NCI-H2171 treated with DMSO at 0.1 percent for 48 hours (cell line): ENCODE measurements around the gene CD38.
"Not testable (repeated sequence)": the region's sequence is repeated elsewhere in the genome, so short reads cannot be mapped to it uniquely, and the experiment has no call there.

ENCODE experiments used
- DNase-seq: peaks from one replicate; lab custom pipeline; 2025; lab: John Stamatoyannopoulos, UW

The CD38 gene

DNA sequence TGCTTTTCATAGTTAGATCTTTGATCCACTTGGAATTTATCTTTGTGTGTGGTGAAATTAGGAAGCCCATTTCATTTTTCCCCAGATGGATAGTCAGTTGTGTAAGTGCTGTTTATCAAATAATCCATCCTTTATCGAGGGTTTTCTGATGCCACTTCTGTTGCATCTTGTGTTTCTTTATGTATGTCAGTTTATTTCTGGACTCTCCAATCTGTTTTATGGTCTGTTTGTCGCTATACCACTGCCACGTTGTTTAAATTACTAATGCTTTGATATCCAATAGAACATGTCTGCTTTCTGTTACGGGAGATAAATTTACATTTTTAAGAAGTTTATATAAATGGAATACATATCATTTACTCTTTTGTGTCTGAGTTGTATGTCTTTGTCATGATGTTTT is 21.0 kb downstream of the CD38 start:
- DNase-seq = no peak

DNA sequence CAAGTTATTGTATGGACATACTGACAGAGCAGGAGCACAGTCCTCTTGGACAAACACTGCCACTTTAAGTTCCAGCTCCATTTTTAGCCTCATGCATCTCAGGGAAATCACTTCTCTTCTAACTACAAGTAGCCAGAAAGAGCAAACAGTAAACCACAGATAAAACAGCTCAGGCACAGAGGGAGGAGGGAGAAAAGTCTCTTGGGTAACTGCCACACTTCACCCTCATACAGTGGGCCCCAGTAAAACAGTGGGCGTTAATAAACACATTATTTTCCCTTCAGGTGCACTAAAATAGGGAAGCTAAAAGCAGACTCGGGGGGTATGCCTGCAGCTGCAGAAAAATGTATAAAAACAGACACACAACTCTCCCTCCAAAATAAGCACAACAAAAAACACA is 21.6 kb downstream of the CD38 start:
- DNase-seq = no peak

DNA sequence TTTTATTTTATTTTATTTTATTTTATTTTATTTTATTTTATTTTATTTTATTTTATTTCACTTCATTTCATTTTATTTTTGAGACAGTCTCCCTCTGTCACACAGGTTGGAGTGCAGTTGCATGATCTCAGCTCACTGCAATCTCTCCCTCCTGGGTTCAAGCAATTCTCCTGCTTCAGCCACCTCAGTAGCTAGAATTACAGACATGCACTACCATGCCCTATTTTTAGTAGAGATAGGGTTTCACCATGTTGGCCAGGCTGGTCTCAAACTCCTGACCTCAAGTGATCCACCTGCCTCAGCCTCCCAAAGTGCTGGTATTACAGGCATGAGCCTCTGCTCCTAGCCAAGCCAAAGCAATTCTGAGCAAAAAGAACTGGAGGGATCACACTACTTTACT is 24.4 kb downstream of the CD38 start:
- DNase-seq = not testable (repeated sequence)

DNA sequence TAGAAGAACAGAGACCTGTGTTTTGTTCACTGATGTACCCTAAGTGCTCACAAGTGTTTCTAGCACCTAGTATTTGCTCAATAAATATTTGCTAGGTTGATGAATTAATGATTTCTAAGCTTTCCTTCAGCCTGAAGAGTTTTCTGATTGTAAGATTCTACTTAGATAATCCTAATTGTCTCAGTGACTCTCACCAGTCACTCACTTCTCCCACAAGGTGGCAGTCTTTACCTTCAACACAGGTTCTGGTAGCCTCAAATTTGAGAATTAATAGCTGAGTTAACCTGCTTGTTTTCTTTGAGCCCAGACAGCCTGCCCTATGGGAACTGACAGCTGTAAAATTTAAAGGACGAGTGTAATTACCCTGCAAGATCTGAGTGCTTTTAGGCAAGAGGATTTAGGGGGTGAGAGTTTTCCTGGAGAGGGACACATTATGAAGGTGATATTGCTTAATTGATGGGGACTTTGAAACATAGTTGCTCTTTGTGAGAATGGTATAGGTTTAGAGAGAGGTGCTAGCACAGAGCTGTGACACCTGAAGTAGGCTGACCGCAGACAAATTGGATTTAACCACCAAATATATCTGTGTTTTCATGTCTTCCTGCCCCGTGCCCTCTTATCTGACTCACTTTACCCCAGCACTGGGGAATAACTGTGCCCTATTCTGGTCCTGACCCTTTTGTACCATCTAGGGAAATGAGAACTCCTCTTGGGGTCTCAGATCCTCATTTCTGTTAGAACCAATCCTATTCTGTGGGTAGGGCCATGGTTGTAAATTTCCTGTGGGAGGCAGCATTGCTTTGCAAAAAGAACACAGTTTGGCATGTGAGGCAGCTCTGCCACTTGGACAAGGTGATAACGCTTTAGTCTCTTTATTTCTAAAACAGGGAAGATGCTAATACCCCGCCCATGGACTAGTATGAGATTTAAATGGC is 27.7 kb downstream of the CD38 start:
- DNase-seq = peak; percentile 15

DNA sequence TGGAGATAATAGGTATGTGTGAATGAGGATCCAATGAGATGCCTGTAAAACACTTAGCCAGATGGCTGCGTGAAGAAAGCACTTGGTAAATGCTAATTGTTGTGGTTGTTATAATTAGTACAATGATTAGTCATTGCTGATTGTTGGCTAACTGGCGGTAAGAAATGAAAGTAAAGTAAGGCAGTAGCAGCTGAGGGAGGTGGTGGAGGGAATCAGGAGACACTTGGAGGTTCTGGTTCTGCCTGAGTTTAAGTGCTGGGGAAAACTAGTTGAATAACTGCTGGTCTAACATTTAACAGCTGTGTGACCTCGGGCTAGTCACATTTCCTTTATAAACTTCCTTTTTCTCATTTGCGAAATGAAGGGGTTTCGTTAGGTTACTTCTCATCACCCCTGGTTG is 30.9 kb downstream of the CD38 start:
- no peak for DNase-seq

DNA sequence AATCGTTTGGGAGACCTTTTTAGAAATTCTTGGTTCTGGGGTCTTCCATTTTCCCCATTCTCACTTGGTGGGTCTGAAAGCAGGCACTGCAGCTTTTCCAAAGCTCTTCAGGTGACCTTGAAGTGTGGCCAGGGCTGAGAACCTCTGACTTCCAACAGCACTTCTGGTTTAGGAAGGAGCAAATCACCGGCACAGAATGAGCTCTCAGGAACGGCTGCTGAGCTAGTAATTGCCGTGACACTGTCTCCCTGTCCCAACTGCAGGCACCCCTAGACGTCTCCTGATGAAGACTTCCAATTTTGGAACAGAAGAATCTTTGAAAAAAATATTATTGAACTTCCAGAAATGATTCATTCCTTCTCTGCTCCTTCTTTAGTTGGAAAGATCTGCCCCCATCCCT is 31.3 kb downstream of the CD38 start:
- DNase-seq = no peak

DNA sequence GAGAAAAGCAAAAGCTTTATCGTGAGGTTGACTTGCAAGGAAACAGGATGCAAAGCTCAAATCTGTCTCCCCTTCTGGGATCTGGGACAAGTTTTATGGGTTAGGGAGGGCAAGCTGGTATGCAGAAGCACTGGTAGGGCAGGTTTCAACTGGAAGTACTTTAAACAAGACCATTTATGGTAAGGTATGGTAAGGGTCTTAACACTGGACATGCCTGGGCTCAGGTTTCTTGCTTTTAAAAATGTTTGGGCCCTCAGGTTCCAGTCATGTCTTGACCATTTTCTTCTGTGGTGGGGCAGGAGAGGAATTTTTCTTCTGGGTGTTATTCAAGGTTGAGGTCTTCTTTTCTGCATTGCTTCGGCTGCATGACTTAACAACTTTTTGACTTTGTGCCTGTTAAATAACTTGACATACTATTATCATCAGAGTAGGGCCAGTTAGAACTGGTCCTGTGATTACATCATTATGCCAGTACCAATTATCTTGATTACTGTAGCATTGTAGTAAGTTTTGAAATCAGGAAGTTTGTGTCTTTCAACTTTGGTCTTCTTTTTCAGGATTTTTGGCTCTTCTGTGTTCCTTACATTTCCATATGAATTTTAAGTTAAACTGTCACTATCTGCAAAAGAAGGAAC is 33.7 kb downstream of the CD38 start:
- DNase-seq = no peak

DNA sequence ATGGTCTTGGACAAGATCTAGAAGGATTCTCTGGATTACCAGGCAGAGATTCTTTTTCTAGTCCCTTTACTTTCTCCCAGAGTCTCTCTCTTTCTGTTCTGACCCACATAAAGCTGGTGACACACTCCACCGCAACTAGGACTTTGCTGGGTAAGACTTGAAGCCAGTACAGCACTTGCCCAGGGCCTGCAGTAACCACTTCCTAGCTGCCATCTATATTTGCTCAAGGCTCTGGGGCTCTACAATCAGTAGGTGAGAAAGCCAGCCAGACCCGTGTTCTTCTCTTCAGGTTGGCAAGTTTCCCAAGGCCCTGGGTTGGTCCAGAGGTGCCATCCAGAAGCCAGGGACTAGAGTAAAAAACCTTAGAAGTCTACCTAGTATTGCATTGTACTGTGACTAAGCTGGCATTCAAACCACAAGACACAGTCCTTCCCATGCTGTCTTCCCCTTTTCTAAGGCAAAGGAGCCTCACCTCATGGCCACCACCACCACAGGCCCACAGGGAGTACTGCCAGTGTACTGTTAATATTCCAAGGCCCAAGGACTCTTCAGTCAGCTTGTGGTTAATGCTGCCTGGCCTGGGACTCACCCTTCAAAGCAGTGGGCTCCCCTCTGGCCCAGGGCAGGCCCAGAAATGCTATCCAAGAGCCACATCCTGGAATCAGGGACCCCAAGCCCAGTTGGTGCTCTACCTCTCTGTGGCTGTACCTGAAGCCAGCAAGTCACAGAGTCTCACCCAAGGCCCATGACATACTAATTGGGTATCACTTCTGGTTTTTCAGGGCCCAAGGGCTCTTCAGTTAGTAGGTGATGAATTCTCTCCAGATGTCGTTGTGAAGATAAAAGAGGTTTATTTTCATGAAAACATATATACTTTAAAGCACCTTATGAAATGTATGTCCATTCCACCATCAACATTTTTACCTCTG is 54.7 kb downstream of the CD38 start:
- DNase-seq = no peak

DNA sequence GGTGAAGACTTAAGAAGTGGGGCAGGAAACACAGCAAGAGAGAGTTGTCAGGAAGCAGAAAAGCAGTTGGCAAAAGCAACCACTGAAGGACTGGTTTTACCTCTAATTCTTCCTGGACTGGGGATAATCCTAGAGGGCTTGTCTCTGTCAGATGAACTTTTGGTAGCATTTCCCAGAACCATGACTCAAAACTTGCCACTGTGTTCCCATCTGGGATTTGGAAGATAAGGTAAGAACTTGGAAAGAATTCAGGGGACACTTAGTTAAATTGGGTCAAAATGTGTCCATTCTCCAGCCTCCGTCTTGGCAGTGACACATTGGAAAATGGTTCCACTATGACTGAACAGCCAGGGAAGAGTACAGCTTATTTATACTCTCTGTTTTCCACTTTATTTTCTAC is 55.7 kb downstream of the CD38 start:
- no peak for DNase-seq

DNA sequence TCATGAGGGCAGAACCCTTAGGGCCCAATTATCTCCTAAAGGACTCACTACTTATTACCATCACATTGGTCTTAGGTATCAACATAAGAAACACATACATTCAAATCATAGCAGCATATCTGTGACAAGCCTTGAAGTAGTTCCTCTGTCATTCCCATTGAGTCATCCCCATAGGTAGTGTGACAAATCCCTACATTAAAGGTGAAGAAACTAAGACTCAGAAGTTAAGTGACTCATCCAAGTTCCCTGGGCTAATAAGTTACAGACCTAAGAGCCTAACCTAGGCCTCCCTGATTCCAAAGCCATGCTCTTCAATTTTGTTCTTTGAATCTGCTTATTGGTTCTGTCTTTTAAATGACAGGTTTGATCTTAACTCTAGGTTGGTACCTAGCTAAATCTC is 58.2 kb downstream of the CD38 start:
- no peak for DNase-seq

DNA sequence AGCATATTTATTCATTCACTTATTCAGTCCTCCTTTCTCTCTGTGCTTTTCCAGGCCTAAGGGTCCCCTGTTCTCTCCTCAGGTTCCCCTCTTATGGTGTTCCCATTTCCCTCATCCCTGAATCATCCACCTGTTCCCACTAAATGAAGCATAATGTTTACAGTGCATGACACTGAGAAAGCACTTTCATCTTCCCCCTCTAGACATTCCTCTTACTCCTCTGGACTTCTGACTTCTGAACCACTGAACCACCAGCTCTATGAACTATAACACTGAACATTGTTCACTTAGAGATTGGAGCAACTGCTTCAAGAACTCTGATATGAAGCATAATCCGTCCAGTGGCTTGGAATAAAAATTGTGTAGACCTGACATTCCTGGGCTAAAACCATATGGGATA is 59.5 kb downstream of the CD38 start:
- DNase-seq = no peak

DNA sequence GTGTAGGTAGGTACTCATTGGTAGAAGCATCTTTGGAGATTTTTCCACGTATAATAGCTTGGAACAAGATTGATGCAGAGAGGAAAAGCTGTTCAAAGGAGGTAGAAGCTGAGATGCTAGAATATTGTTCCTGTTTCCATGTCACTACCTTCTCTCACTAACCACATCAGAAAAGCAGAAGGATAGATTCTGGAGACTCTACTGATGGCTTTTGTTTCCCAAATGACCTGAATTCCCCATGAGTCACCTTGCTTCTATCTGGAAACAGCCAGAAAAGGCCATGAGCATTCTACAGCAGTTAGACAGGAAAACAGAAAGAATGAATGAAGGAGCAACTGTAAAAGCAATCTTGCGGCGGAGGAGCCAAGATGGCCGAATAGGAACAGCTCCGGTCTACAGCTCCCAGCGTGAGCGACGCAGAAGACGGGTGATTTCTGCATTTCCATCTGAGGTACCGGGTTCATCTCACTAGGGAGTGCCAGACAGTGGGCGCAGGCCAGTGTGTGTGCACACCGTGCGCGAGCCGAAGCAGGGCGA is 63.1 kb downstream of the CD38 start:
- DNase-seq = not testable (repeated sequence)

DNA sequence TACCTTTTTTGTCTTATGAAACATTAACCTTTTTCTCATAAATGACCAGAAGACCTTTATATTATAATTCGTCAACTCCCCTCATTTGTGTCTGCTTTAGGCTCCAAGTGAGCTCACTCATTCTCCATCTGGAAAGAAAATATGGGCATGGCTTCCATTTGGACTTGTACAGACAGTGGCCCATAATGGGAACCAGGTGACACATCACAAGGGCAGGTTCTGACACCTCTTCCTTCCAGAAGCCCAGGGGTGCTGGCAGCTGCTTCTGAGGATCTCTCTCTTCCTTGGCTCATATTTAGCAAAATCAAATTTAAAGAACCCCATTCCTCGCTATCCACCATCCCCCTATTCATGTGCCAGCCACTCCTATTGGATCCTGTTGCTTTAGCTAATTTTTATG is 69.6 kb downstream of the CD38 start:
- DNase-seq = no peak

DNA sequence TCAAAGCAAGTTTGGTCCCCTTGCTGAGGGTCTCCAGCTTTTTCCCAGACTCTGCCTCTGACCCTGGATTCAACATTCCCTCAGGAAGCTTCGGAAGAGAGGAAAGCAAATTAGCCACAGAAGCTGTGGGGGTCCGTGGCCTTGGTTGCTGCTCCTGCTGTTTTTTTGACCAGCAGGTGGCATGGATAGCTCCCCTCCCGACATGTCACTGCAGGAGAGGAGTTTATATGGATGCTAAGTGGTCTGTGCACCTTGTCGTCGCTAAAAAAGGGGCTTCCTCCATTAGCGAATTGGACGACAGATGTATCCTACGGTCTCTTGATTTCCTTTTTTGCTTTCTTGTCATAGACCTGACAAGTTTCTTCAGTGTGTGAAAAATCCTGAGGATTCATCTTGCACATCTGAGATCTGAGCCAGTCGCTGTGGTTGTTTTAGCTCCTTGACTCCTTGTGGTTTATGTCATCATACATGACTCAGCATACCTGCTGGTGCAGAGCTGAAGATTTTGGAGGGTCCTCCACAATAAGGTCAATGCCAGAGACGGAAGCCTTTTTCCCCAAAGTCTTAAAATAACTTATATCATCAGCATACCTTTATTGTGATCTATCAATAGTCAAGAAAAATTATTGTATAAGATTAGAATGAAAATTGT is 70.2 kb downstream of the CD38 start:
- DNase-seq = no peak

DNA sequence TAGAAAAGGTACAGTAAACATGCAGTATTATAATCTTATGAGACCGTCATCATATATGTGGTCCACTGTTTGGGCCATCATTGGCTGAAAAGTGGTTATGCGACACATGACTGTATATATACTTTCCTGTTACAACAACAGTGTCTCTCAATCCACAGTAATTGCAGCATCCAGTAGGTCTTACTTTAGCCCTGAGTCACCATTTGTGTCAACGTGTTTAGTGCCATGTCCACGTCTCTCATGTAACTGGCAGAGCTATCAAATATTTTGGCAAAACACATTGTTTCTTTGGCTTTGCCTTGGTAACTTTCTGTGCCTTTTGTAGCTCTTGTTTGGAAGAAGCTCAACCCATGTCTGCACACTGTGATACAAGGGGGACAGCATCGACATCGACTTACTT is 73.8 kb downstream of the CD38 start:
- no peak for DNase-seq

DNA sequence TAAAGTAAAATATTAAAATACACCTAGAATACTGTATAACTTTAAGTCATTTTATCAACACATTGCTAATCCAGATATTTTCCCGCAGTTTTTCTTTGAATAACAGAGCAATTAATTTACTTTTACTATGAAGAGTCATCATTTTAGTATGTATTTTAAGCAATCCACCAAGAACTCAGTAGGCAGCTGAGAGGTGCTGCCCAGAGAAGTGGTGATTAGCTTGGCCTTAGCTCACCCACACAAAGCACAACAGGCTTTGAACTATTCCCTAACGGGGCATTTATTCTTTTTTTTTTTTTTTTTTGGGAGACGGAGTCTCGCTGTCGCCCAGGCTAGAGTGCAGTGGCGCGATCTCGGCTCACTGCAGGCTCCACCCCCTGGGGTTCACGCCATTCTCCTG is 74.4 kb downstream of the CD38 start:
- DNase-seq = no peak

DNA sequence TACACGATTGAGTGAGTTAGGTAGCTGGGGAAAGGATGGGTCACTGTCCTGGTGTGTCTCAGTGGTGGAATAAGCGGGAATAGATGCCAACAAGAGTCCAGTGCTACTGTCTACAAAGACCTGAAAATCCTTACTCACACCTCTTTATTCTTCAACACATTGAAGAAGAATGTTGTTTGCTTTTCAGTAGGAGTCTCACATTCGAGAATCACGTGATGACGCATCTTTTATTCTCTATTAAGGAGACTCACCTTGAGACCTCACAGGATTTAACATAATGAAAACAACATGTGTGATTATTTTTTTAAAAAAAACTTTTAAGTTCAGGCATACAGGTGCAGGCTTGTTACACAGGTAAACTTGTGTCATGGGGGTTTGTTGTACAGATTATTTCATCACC is 75.2 kb downstream of the CD38 start:
- no peak for DNase-seq

DNA sequence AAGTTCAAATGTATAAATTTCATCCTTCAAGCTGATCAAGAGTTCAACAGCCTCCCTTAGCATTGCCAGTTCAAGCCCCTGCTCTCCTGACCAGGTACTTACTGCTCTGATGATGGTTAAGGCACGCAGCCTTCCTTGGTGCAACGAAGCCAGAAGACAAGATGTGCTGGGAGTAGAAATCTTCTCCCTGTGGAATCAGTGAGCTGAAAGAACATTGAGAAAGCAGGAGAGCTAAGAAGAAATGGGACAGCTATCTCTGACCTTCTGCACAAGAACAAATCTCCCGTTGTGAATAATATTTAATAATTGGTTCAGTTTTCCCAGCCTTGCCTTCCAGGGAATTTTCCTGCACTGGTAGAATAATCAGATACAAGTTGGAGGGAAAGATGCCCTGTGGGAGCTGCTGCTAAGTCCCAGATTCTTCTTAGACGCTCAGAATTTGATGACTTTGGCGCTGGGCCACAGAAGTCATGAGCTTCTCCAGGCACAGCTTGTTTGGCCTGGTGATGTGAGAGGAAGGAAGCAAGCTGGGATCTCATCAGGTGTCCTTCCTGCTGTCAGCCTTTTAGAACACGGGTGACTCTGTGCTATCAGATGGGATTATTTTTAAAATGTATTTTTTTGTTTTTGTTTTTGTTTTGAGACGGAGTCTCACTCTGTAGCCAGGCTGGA is 77.8 kb downstream of the CD38 start:
- DNase-seq = no peak

DNA sequence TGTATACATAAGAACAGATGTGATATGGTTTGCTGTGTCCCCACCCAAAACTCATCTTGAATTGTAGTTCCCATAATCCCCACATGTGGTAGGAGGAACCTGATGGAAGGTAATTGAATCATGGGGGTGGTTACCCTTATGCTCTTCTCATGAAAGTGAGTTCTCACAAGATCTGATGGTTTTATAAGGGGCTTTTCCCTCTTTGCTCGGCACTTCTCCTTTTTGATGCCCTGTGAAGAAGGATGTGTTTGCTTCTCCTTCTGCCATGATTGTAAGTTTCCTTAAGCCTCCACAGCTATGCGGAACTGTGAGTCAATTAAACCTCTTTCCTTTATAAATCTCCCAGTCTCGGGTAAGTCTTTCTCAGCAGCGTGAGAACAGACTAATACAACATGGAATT is 83.1 kb downstream of the CD38 start:
- DNase-seq = not testable (repeated sequence)

DNA sequence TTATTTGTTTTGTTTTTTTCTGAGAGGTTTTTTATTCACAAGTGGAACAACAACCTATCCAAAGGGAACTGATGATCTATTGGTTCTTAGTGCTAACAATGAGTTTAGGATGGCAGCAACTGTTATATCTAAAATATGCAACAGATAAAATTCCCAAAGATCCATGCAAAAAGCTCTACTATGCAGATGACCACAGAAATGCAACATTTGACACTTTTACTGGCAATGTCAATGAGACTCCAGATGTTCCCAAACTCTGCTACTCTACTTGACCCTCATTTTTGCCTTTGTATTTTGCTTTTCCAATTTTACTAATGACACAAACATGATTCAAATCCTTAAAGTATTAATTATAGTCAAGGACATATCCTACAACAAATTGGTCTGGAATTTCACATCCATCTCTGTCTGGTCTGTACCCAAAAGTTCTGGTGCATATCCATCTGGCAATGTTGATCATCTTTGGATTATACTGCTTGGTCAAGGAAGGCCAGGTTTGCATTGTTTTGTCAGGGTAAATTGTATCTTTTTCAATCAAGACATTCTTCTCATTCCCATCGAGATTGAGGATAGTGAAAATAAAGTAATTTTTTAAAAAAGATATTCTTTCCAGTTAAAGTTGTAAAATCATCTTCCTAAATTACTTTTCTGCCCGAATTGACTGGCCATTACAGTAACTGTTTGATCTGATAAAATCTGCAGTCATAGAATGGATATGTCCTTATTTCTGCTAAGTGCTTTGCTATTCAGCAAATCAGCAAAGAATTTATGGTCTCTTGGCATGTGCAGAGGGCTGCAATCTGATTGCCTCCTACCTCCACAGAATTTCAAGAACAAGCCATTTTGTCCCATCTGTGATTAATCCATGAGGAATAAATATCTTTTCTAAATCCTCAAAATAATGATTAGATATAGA is 86.8 kb downstream of the CD38 start:
- no peak for DNase-seq
